NCI-H82 treated with DMSO at 0.1 percent for 48 hours (cell line): Measurements from ENCODE around the gene ACLY.
A peak's percentile ranks its signal among the peaks of the same experiment; 100 is the strongest.
"Not testable (repeated sequence)": the region's sequence is repeated elsewhere in the genome, so short reads cannot be mapped to it uniquely, and the experiment has no call there.

Source experiments
- DNase-seq: peaks from one replicate; lab custom pipeline; 2025; ENCODE audit not compliant: unreplicated experiment; lab: John Stamatoyannopoulos, UW

The ACLY gene

DNA sequence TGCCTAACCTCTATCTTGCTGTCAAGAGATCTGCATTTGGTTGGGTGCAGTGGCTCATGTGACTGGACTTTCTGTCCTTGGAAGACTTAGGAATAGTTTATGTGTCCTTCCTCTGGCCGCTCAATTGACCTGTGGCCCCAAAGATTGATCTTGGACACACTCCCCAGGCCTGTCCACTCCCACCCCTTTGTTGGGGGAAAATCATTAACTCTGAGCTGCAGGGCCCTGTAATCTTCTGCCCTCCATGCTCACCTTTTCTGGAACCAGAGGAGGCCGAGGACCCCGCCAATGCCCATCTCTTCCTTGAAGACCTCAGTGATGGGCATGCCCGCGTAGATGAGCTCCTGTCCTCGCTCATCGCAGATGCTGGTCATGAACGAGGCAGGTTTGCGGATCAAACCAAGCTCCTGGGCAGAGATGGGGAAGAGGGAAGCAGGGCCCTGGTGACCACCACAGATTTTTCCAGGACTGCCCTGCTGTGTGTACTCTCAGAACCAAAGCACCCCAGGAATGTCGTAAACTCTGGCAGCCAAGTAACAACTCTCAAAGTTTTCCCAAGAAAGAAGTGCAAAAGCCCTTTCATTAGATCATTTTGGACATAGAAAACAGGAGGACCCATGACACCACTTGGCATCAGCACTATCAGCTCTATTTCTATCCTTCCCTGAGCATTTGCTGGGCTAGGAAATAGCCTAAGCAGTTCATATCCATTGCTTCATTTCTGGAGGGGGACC is 45.0 kb downstream of the ACLY start:
- DNase-seq, result no peak

DNA sequence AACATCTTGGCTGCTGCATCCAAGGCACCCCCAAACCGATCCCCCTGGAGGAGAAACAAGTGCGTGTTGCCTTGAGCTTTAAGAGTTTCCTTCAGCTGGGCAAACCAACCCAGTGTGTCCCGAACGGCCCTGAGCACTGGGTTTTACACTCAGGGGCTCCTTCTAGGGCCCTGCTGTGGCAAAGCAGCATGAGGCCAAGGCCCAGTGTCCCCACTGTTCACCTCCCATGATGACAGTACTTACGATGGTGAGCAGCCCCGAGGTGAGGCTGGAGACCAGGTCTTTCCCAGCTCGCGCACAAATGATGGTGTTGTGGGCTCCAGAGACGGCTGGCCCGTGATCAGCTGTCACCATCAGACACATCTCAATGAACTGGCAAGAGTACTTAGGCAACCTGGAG is 47.0 kb downstream of the ACLY start:
- no peak for DNase-seq

DNA sequence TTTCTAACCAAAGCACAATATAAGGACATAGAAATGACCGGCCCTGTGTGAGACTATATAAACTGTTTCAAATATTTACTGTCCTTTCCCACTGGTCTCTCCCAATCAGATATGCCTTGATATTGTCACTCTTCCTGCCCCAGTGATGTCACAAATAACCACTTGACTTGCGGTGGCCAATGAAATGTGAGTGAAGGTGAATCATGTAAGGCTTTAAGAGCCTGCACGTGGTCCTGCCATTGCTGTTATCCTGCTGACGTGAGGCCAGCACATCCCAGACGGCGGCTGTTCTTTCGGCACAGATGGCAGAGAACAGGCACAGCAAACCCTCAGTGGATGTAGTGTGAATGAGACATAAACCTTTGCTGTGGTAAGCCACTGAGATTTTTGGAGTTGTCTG is 48.1 kb downstream of the ACLY start:
- no peak for DNase-seq

DNA sequence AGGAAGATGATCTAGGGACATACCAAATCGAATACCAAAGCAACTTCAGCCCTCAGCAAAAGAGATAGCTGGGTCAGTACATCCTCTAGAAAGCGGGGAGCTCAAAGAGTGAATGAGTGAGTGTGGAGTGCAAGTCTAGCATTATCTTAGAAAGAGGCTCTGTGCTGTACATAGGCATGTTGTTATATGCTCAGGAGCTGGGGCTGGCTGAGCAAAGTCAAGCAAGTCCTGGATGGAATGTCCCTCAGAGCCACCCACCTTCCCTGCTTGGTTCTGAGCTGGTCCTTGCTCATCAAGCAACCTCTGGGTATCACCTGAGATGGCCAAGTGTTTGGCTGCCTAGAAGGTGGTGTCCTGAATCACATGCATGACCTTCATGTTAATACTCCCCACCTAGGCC is 48.7 kb downstream of the ACLY start:
- no peak for DNase-seq

DNA sequence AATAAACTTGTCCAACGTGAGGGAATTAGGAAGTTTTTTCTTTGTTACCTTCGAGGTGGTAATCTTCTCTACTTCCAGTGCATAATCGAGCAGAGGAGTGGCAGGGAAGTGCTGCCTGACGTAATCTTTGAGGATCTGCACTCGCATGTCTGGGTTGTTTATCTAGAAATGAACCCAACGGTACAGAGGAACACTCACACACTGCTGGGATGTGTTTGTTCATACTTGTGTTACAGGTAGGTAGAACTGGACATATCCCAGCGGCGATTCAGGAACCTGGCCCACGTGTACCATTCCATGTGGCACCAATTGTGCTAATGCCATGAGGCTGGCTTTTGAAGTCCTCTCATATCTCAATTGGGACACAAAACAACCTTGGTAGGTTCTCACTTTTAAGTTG is 49.3 kb downstream of the ACLY start:
- no peak for DNase-seq

DNA sequence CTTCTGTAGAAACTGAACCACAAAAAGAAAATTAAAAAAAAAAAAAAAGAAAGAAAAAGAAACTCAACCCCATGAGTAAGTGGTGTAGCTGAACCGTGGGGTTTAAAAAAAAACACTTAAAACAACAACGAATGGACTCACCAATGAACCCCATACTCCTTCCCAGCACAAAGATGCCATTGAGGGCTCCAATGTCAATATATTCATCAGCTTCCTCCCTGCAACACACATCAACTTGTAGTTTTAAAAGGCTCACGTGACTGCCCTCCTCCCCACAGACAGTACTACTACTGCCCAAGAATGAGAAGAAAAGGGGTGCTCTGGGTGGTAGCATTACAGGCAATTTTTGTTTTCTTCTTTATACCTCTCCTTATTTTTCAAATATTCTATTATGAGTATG is 50.2 kb downstream of the ACLY start:
- no peak for DNase-seq

DNA sequence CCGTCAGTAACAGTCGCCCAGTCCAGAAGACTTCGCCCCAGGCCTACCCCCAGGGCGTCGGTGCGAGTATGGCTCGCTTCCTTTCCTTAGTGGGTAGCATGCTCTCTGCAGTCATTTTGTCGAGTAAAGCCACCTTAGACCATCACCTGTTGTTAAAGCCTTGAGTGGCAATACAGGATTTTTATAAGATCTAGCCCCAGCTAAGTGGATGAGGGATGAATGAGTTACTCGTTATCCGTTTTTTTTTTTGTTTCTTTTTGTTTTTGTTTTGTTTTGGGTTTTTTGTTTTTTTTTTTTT is 53.2 kb downstream of the ACLY start:
- no peak for DNase-seq

DNA sequence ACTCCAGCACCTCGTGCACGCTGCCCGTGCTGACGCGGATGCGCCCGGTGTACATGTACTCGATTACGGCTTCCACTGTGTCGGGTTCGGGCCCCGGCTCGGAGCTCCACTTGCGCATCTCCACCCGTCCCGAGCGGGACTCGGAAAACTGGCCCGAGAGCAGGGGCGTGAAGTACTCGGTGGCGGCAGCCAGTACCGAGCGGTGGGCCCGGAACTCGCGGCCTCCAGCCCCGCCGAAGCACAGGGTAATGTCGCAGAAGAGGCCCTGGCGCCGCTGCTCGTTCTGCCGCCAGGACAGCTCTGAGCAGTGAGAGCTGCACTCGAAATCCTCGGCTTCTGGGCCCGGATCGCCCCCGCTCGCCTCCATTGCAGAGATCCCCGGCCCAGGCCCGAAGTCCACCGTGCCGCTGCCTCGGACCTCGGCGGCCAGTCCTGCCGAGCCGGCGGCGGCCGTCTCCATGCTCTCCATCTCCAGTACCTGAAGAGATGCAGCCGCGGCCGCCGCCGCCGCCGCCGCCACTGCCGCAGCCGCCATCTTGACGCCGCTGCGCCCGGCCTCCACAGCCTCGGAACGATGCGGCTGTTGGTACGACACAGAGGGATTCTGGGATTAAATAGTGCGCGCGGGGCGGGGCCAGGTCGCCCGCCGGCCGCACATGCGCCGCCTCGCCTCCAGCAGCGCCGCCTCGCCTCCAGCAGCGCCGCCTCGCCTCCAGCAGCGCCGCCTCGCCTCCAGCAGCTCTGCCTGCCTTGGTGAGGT is 53.7 kb downstream of the ACLY start, which contains the start of gene KLHL11:
Gene KLHL11, minus strand, starts transcription at position 588 of the 760 bp plus-strand sequence. Its CDS starts 53 bp downstream, at position 535.
- DNase-seq, result peak; percentile 81

DNA sequence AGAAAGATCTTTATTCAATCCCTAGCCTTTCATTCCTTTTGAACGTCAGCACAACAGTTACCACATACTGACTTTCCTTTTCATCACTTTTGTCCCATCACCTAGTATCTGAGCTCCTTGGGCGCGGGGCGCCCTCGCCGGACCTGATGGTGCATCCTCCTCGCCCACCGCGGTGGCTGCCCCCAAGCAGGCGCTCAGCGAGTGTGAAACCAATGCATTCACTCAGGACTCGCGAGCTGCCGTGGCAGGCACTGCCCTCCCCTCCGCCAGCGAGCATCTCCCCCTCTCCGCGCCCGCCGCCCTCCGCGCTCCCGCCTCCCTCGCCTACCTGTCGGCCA is 54.3 kb downstream of the ACLY start:
- DNase-seq, result no peak

DNA sequence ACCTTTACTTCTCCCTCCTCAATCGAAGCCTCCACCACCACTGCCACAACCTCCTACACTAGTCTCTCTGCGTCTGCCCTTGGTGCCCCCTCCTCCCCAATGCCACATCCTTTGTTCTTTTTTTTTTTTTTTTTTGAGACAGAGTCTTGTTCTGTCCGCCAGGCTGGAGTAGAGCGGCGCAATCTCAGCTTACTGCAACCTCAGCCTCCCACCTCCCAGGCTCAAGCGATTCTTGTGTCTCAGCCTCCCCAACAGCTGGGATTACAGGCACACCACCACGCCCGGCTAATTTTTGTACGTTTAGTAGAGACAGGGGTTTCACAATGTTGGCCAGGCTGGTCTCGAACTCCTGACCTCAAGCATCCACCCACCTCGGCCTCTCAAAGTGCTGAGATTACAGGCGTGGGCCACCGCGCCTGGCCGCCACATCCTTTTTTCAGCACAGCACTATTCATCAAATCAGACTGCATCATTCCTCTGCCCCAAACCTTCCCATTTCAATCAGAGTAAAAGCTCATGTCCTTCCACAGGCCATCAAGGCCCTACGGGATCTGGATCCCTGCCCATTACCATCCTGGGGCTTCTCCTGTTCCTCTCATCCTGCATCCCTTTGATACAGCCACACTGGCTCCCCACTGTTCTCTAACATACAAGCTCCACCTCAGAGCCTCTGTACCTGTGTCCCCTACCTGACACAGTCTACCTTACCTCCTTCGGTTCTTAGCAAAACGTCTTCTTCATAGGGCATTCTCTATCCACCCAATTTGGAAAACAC is 55.5 kb downstream of the ACLY start:
- DNase-seq, result no peak

DNA sequence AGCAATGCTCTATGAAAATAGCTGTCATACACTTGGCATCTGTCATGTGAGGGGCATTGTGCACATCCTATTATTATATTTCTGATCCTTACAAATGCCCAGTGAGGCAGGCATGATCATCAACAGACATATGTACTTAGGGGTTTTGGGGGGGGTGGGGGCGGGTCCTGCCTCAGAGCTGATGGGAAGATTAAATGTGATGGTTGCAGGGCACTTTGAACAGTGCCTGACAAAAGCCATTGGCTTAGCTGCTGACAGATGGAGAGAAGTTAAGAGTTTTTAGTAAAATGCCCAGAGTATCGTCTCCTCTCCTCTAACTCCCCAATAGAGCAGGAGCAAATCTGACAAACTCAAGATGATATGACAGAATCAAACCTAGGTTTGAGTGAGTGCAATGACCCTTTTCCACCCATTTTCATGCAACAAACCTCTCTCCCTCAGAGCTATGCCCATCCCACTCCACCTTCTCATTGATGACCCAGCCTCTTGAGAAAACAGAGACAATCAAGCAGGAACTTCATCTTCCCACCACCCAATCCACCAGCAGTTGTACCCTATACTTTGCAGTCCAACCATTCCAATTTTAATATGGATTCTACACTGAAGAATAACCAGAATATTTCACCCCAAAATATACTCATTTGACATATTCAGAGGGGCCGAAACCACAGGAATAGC is 58.4 kb downstream of the ACLY start:
- DNase-seq, result peak; percentile 65

DNA sequence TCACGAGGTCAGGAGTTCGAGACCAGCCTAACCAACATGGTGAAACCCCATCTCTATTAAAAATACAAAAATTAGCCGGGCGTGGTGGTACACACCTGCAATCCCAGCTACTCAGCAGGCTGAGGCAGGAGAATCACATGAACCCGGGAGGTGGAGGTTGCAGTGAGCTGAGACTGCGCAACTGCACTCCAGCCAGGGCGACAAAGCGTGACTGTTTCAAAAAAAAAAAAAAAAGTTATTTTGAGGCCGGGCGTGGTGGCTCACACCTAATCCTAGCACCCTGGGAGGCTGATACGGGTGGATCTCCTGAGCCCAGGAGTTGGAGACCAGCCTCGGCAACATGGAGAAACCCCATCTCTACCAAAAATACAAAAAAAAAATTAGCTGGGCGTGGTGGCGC is 67.4 kb downstream of the ACLY start:
- not testable (repeated sequence) for DNase-seq

DNA sequence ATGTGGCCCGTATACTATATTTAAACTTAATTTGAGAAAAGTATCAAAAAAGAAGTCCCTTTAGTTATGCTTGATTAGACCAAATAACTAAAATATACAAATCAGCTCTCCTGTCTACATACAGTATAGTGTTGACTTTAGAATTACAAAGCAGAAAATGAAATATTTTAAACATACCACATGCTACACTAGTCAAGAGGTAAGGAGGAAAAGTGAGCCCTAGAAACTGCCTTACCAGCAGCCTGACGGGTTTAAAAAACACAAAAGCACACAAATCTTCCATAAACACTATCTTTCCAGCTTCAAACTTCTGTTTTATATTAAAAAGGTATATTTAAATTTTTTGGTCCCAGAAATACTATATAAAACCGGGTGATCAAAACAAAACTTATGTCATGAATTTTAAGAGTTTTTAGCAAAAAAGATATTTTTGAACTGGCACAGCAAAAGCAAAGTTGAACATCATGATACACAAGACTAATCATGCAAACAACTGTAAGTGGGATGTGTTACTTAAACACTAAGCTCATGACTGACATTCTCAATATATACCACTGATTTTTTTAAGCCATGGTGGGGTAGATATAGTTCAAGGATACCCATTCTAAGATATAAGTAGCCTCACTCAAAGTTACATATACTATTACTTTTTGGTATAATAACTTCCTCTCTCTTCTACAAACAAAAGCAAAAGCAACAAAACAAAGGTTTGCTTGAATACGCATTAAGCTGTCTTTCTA is 69.3 kb downstream of the ACLY start:
- DNase-seq, result no peak

DNA sequence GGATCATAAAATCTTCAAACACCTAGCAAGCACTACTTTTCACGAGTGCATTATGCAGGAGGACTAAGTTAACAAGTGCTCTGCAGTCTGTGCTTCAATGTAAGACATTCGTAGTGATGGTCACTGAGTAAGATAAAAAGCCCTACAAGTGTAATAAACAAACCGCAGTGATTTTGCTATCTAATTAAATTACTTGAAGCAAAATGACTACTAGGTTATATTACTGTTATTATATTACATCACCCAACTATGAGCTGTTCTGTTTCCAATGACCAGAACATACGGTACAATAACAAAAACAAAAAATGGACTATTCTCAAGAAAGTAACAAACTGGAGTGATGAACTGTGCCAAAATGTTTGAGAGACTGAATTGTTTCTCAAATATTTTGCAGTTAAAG is 70.0 kb downstream of the ACLY start:
- DNase-seq, result no peak

DNA sequence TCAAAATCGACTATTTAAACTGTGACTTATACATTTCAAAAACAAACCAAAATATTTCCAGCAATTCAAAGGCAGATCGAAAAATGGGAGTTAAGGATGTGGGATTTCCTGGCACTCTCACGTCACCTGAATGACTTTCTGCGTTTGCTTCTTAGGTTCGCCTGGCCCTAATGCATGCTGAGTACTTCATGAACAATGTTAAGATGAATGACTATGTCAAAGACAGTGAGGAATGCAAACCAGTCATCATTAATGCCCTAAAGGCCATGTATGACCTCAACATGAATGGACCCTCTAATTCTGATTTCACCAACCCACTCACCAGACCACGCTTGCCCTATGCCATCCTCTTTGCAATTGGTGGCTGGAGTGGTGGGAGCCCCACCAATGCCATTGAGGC is 73.8 kb downstream of the ACLY start:
- DNase-seq, result no peak

DNA sequence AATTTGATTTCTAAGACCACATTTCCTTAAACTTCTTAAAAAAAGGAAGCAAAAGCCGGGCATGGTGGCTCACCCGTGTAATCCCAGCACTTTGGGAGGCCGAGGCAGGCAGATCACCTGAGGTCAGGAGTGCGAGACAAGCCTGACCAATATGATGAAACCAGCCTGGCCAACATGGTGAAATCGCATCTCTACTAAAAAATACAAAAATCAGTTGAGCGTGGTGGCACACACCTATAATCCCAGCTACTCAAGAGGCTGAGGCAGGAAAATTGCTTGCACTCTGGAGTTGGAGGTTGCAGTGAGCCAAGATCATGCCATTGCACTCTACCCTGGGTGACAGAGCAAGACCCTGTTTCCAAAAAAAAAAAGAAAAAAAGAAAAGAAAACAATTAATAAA is 78.0 kb downstream of the ACLY start:
- not testable (repeated sequence) for DNase-seq

DNA sequence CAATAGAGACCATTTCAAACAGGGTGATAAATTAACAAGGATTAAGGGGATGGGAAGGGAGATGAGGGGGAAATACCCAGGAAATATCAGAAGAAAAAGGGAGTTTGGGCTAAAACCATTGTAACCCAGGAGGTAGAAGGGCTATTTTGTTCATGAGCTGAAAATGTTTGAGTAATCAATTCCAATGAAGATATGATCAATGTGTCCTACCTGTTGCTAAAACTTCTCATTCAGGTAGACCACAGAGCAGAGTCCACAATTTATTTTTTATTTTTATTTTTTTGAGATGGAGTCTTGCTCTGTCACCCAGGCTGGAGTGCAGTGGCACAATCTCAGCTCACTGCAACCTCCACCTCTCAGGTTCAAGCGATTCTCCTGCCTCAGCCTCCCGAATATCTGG is 79.3 kb downstream of the ACLY start:
- not testable (repeated sequence) for DNase-seq

DNA sequence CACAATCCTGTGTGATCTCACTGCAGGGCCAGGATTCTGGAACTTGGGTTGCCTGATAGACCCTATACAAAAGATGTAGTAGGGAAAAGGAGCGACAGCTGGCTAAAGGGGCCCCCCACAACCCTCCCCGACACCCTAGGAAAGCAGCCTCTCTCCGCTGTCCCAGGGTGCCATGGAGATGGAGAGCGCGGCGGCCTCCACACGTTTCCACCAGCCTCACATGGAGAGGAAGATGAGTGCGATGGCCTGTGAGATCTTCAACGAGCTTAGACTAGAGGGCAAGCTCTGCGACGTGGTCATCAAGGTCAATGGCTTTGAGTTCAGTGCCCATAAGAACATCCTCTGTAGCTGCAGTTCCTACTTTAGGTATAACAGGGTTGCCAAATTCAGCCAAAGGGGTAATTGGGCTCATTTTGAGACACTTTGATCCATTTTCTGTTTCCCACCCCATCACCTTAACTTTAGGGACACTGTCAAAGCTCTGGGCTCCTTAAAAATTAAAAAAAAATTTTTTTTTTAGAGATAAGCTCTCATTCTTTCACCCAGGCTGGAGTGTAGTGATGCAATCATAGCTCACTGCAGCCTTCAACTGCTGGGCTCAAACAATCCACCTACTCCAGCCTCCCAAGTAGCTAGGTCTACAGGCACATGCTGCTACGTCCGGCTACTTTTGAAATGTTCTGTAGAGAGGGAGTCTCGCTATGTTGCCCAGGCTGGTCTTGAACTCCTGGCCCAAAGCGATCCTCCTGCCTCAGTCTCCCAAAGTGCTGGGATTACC is 80.8 kb downstream of the ACLY start, which contains the start of gene KLHL10:
Gene KLHL10, plus strand, starts transcription at position 65 of the 778 bp plus-strand sequence. Its CDS starts 108 bp downstream, at position 173.
- no peak for DNase-seq

DNA sequence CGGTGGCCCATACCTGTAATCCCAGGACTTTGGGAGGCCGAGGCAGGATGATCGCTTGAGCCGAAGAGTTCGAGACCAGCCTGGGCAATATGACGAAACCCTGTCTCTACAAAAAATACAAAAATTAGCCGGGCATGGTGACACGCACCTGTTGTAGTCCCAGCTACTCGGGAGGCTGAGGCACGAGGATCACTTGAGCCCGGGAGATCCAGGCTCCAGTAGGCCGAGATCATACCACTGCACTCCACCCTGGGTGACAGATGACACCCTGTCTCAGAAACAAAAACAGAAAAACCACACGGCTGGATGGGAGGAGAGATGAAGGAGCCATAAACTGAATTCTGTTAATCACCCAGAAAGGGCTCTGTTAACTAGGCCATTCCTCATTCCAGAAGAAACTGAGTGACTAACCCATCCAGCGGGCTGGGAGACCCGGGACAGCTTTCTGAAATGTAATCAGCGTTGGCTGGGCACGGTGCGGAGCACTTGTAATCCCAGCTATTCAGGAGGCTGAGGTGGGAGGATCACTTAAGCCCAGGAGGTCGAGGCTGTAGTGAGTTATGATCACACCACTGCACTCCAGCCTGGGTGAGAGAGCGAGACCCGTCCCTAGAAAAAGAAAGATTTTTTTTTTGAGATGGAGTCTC is 82.1 kb downstream of the ACLY start:
- no peak for DNase-seq
